Mucosa of rectum (tissue), 2 donors: Measurements from ENCODE around the gene RUNDC1.
"Not testable (repeated sequence)": the region's sequence is repeated elsewhere in the genome, so short reads cannot be mapped to it uniquely, and the experiment has no call there.

Source experiments
- H3K27ac ChIP-seq, 2 donors: one replicate each; pipeline ENCODE4 v1.7.0; 2013; ENCODE audit warnings: inconsistent platforms in 2 of 2, low read depth in 2 of 2, low read length in 2 of 2
- H3K27me3 ChIP-seq, 2 donors: one replicate each; pipeline ENCODE4 v1.7.0; 2013; ENCODE audit warnings: low read length in 2 of 2; ENCODE audit not compliant: control insufficient read depth in 2 of 2, insufficient read depth in 2 of 2
- H3K36me3 ChIP-seq, 2 donors: one replicate each; pipeline ENCODE4 v1.7.0; 2013; ENCODE audit warnings: low read length in 2 of 2; ENCODE audit not compliant: control insufficient read depth in 2 of 2, insufficient read depth in 2 of 2
- H3K4me1 ChIP-seq, 2 donors: one replicate each; pipeline ENCODE4 v1.7.0; 2013; ENCODE audit warnings: low read length in 2 of 2, mild to moderate bottlenecking in 1 of 2; ENCODE audit not compliant: control insufficient read depth in 2 of 2, insufficient read depth in 2 of 2
- H3K4me3 ChIP-seq, 2 donors: one replicate each; pipeline ENCODE4 v1.7.0; 2013; ENCODE audit warnings: low read length in 2 of 2
- H3K9ac ChIP-seq, 2 donors: one replicate each; pipeline ENCODE4 v1.7.0; 2013; ENCODE audit warnings: low read length in 2 of 2, low read depth in 1 of 2, mild to moderate bottlenecking in 1 of 2
- H3K9me3 ChIP-seq, 2 donors: one replicate each; pipeline ENCODE4 v1.7.0; 2013; ENCODE audit warnings: low read length in 2 of 2; ENCODE audit not compliant: control insufficient read depth in 2 of 2
- donor health status: healthy.
- donor health status: Normal muscosa, but diverticular disease.

Gene RUNDC1

DNA sequence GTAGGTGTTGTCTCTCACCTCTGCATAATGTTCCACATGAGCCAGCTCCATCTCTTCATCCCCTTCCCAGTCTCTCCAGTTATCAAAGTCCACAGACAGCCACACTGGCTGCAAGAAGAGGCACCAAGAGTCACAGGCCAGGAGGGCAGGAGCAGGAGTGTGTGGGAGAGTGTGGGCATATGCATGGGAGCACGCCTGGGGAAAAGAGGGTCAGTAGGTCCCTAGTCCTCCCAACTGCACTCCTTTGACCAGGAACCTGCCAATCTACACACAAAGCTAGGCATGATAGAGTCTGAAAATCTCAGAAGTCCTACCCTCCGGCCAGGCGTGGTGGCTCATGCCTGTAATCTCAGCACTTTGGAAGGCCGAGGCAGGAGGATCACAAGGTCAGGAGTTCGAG lies 8.8 kb upstream of the RUNDC1 start:
- Histone ChIP-seq H3K9ac (no peak overlapping the region), H3K27ac (no peak overlapping the region), H3K27me3 (no peaks in the 10 kb centered on the region), H3K4me3 (no peak overlapping the region), H3K36me3 (no peaks in the 10 kb centered on the region), H3K4me1 (no peaks in the 10 kb centered on the region), H3K9me3 (no peaks in the 10 kb centered on the region)

DNA sequence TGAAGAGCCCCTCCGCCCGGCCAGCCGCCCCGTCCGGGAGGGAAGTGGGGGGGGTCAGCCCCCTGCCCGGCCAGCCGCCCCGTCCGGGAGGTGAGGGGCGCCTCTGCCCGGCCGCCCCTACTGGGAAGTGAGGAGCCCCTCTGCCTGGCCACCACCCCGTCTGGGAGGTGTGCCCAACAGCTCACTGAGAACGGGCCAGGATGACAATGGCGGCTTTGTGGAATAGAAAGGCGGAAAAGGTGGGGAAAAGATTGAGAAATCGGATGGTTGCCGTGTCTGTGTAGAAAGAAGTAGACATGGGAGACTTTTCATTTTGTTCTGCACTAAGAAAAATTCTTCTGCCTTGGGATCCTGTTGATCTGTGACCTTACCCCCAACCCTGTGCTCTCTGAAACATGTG lies 7.0 kb upstream of the RUNDC1 start:
- not testable (repeated sequence) for H3K27ac ChIP-seq, H3K36me3 ChIP-seq, H3K9me3 ChIP-seq, H3K9ac ChIP-seq, H3K4me3 ChIP-seq, H3K4me1 ChIP-seq, H3K27me3 ChIP-seq

DNA sequence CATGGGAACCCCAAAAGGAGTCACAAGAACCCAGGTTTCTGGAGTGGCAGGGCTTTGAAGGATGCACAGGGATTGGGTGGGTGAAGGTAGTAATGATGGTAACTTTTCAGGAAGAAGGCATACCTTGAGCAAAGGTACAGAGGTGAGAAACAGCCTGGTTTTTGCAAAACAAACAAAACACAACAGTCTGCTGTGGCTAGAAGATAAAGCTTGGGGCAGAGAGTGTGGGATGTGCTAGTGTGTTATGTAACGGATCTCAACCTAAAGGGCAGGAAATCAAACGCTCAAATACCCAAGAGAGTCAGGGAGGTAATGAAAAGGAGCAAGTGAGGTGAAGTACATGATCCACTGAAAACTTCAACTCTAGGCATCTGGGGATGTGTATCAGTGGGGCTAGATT lies 5.1 kb upstream of the RUNDC1 start:
- no peak overlapping the region for H3K4me3 ChIP-seq
- no peak overlapping the region for H3K9ac ChIP-seq
- no peaks in the 10 kb centered on the region for H3K27me3 ChIP-seq
- H3K4me1 ChIP-seq = peaks cover 13% of the 10 kb centered on the region in 2 donors
- no peak overlapping the region for H3K27ac ChIP-seq
- H3K36me3 ChIP-seq = no peaks in the 10 kb centered on the region
- H3K9me3 ChIP-seq = no peaks in the 10 kb centered on the region

DNA sequence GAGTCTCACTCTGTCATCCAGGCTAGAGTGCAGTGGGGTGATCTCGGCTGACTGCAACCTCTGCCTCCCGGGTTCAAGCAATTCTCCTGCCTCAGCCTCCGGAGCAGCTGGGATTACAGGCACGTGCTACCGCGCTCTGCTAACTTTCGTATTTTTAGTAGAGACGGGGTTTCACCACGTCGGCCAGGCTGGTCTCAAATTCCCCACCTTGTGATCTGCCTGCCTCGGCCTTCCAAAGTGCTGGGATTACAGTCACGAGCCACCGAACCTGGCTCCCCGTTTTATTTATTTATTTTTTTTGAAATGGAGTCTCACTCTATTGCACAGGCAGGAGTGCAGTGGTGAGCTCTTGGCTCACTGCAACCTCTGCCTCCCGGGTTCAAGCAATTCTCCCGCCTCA lies 4.7 kb upstream of the RUNDC1 start:
- not testable (repeated sequence) for H3K4me3 ChIP-seq, H3K27ac ChIP-seq, H3K27me3 ChIP-seq, H3K9ac ChIP-seq, H3K9me3 ChIP-seq, H3K36me3 ChIP-seq
- peaks cover 13% of the 10 kb centered on the region in 2 donors for H3K4me1 ChIP-seq

DNA sequence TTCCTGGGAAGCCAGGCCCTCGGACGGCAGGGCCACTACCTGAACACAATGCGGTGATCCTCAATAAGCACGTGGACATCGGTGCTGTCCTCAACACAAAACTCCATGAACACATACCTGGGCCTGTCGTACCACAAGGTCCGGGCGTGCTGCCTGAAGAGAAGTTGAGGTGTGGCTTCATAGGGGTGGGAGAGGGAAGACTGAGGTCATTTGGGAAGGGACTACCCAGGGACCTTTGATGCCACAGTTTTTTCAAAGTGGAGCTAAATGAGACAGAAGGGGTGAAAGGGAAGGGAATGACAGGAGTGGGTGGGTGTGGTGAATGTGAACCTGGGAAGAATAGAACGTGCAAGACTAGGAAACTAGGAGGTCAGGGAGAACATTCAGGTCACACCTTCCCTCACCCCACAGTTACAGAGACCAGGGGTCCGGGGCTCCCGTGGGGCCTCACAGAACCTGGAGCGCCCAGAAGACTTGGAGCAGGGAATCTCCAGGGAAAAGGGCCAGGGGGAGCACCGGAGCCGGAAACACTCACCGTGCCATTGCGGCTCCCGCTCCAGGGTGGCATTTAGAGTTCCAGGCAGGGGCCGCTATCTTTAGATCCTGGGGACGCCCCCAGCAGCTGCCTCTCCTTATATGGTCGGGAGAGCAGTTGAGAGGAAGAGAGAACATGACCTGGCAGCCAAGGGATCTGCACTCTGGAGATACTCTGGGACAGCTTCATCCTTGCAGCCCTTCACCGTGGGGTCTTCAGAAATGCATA lies 673 bp upstream of the RUNDC1 start, which contains the start of gene PTGES3L:
Gene PTGES3L (minus strand): TSS at position 570 of the 763 bp plus-strand sequence. CDS start 27 bp downstream, at position 543.
- peaks cover 26 to 27% of the 10 kb centered on the region in 2 donors for H3K4me1 ChIP-seq

DNA sequence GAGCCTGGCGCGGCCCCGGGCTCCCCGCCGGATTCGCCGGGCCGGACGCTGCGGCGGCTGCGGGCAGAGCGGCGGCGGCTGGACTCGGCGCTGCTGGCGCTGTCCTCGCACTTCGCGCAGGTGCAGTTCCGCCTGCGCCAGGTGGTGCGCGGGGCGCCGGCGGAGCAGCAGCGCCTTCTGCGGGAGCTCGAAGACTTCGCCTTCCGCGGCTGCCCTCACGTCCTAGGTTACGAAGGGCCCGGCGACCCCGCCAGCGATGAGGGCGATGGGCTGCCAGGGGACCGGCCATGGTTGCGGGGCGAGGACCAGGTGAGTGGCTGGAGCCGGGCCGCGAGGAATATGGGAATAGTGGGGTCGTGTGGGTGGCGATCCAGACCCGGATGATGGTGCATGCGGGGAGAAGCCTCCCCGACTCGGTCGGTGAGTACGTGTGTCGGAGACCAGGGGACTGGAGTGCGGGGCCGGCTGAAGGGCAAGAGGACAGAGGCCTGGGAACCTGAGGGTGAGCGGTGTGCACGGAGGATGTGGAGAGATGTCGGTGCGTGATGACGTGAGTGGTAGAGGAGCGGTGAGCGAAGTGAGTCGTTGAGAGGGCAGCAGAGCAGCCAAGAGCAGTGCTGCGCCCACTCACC lies 517 bp downstream of the RUNDC1 start:
- Histone ChIP-seq H3K36me3 (peaks cover under 1 to 11% of the 10 kb centered on the region in 2 donors), H3K9me3 (no peaks in the 10 kb centered on the region), H3K4me3 (peak overlapping the region; percentile 93 to 94), H3K27me3 (no peaks in the 10 kb centered on the region), H3K4me1 (peaks cover 26 to 27% of the 10 kb centered on the region in 2 donors), H3K9ac (peak overlapping the region; percentile 82 to 89), H3K27ac (peak overlapping the region; percentile 89 to 90)

More for the DNA sequence above, 673 bp upstream of the RUNDC1 start, which contains the start of gene PTGES3L:
- H3K9me3 ChIP-seq = no peaks in the 10 kb centered on the region
- H3K36me3 ChIP-seq = peaks cover 0 to 5% of the 10 kb centered on the region in 2 donors
- H3K27me3 ChIP-seq = no peaks in the 10 kb centered on the region
- peak within 1 kb of the TSS; percentile 82 to 89 for H3K9ac ChIP-seq
- peak within 1 kb of the TSS; percentile 89 to 90 for H3K27ac ChIP-seq
- peak within 1 kb of the TSS; percentile 93 to 94 for H3K4me3 ChIP-seq

DNA sequence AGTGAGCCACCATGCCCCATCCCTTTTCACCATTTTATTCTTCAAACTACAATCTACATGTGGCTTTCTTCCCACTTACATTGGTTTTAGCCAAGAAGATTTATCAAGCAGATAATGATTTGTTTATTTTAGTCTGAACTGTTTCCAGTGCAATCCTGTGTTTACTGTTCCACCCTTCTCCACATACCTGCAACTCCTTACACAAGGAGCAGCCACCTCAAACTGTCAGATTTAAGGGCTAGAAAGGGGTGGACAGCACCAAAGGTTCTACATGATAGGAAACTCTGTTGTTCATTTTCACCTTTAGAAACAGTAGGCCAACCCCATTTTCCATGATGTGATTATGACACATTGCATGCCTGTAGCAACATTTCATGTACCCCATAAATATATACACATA lies 1.9 kb downstream of the RUNDC1 start:
- no peaks in the 10 kb centered on the region for H3K27me3 ChIP-seq
- peaks cover 26 to 27% of the 10 kb centered on the region in 2 donors for H3K4me1 ChIP-seq
- H3K4me3 ChIP-seq = peak overlapping the region in 1 of 2 donors; percentile 94
- peaks cover 5 to 19% of the 10 kb centered on the region in 2 donors for H3K36me3 ChIP-seq
- H3K9ac ChIP-seq = no peak overlapping the region
- H3K9me3 ChIP-seq = no peaks in the 10 kb centered on the region
- no peak overlapping the region for H3K27ac ChIP-seq

DNA sequence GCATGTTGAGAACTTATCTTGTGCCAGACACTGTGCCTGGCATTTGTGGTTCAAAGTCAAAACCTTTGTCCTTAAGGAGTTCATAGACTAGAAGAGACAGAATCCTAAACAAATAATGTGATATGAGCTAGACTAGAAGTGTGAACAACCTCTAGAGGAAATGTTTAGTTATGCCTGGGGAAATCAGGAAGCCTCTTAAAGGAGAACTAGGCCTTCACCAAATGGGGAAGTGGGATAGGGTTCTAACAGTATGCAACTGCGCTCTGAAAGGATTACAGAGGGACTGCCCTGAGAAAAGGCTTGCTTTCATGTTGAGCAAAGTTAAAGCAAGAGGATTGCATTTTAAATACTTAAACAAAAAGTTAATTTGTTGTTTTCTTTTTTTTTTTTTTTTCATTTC lies 4.9 kb downstream of the RUNDC1 start:
- Histone ChIP-seq H3K4me1 (peaks cover 13 to 14% of the 10 kb centered on the region in 2 donors), H3K4me3 (no peak overlapping the region), H3K27me3 (no peaks in the 10 kb centered on the region), H3K27ac (peak overlapping the region in 1 of 2 donors; percentile 16), H3K36me3 (peaks cover 28 to 41% of the 10 kb centered on the region in 2 donors), H3K9me3 (no peaks in the 10 kb centered on the region), H3K9ac (peak overlapping the region in 1 of 2 donors; percentile 14)

DNA sequence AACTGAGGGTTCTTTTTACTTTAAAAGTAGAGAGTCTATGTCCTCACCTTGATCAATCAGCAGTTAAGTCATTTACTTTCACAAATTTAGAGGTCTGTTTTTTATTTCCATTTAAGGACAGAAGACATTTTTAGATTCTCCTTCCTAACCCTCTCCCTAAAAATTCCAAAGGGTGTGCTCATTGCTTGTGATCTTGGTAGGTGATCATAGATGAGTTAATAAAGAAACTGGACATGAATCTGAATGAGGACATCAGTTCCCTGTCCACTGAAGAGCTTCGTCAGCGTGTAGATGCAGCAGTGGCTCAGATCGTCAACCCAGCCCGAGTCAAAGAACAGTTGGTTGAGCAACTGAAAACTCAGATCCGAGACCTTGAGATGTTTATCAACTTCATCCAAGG lies 8.8 kb downstream of the RUNDC1 start:
- no peak overlapping the region for H3K4me3 ChIP-seq
- H3K36me3 ChIP-seq = peaks cover 54 to 66% of the 10 kb centered on the region in 2 donors
- no peaks in the 10 kb centered on the region for H3K9me3 ChIP-seq
- H3K27ac ChIP-seq = no peak overlapping the region
- H3K27me3 ChIP-seq = no peaks in the 10 kb centered on the region
- no peaks in the 10 kb centered on the region for H3K4me1 ChIP-seq
- H3K9ac ChIP-seq = no peak overlapping the region
